Peyer's patch (tissue), 4 donors: Measurements from ENCODE around the gene IL36G.

Experiments used
- POLR2A ChIP-seq, 2 donors: fragments of 450-650 bp; IDR thresholded peaks; one replicate each; pipeline ENCODE4 v1.5.1; 2017; ENCODE audit warnings: antibody characterized with exemption in 2 of 2, mild to moderate bottlenecking in 2 of 2, moderate library complexity in 2 of 2
- TF ChIP-seq, protein P1 (sequence below), 6 experiments: fragments of 450-650 bp in 4 of 6; fragments of 200-600 bp in 2 of 6; sonication (generic) in 1 of 6; IDR thresholded peaks; one replicate each; pipeline ENCODE4 v1.5.1; 2017 to 2019; ENCODE audit warnings: antibody characterized with exemption in 6 of 6, mild to moderate bottlenecking in 3 of 6, moderate library complexity in 1 of 6

DNA sequence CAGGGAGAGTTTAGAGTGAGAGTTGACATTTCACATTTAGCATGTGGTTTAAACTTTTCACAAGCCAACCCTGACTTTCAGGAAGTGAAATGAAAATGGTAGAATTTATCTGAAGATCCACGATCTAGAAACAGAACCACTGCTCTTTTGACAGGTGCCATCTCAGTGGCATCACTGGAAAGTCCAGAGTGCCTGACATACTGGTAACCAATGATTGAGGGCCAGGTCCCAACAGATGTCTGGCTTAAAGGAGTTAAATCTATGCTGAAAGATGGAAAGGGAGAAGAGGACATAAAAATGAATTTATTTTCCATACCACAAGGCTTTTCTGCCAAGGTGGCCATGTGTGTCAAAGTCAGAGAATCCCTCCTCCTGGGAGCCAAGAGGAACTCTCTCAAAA is 2.7 kb downstream of the IL36G start:
- TF ChIP-seq, protein P1, sequence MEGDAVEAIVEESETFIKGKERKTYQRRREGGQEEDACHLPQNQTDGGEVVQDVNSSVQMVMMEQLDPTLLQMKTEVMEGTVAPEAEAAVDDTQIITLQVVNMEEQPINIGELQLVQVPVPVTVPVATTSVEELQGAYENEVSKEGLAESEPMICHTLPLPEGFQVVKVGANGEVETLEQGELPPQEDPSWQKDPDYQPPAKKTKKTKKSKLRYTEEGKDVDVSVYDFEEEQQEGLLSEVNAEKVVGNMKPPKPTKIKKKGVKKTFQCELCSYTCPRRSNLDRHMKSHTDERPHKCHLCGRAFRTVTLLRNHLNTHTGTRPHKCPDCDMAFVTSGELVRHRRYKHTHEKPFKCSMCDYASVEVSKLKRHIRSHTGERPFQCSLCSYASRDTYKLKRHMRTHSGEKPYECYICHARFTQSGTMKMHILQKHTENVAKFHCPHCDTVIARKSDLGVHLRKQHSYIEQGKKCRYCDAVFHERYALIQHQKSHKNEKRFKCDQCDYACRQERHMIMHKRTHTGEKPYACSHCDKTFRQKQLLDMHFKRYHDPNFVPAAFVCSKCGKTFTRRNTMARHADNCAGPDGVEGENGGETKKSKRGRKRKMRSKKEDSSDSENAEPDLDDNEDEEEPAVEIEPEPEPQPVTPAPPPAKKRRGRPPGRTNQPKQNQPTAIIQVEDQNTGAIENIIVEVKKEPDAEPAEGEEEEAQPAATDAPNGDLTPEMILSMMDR (IDR thresholded peaks at IDR 0.05): no peak
- TF ChIP-seq POLR2A (IDR thresholded peaks at IDR 0.05): no peak
